ENCODE results near the gene VMP1.

DNA sequence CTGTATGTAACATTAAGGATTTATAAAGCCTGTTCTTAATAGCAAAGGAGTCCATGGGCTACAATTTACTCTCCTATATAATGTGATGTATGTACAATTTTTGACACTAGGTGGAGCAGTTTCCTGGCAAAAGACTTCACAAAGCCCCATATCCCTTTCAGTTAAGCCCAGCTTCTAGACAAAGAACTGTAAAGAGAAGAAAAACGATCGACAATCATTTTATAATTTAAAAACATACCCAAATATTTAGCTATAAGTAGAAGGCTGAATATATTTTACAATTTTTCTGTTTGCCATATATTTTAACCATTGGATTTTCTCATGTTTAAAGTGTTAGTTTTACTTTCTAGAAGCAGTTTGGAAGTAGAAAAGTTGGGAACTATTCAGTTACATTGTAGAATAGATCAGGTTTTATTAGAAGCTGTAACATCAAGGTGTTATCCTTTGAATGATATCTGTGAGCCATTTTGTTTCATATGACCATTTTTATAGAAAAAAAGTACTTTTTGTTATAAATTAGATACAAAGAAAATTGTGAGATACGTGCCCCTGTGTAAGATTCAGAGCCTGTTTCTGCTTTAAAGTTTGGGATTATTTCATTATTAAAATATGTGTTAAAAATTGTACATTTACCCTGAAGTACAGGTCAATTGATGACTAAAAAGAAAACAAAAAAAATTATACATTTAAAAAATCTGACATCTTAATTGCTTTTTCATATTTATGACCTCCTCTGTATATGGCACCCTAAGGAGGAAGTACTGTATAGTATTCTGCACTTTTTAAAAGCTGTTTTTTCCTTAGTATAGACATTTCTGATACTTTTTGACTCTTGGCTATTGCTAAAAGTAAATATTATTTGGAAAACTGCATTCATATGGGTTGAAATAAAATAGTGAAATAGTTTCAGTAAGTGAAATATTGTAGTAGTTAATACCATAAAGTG, 46.3 kb downstream of the VMP1 start:
- TF ChIP-seq, protein P1, sequence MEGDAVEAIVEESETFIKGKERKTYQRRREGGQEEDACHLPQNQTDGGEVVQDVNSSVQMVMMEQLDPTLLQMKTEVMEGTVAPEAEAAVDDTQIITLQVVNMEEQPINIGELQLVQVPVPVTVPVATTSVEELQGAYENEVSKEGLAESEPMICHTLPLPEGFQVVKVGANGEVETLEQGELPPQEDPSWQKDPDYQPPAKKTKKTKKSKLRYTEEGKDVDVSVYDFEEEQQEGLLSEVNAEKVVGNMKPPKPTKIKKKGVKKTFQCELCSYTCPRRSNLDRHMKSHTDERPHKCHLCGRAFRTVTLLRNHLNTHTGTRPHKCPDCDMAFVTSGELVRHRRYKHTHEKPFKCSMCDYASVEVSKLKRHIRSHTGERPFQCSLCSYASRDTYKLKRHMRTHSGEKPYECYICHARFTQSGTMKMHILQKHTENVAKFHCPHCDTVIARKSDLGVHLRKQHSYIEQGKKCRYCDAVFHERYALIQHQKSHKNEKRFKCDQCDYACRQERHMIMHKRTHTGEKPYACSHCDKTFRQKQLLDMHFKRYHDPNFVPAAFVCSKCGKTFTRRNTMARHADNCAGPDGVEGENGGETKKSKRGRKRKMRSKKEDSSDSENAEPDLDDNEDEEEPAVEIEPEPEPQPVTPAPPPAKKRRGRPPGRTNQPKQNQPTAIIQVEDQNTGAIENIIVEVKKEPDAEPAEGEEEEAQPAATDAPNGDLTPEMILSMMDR (IDR thresholded peaks at IDR 0.05): peak; percentile 51 to 81
- TF ChIP-seq POLR2AphosphoS5 (IDR thresholded peaks at IDR 0.05): no peak

Measured in suprapubic skin (tissue), 3 donors.